ENCODE results near the gene PAX2.

Gene PAX2

GRCh38 chr10:100831742-100832141 lies 86.4 kb downstream of the PAX2 start:
- H3K27ac Mint-ChIP-seq: no peak overlapping the region
- H3K4me3 Mint-ChIP-seq: no peak overlapping the region
- peaks cover 5% of the 10 kb centered on the region for H3K36me3 Mint-ChIP-seq
- DNase-seq (ENCODE audit: low spot score in 2 of 2) (no peak), ATAC-seq (no peak)
- peaks cover 29% of the 10 kb centered on the region for H3K4me1 Mint-ChIP-seq
- no peaks in the 10 kb centered on the region for H3K9me3 Mint-ChIP-seq

- H3K36me3 Mint-ChIP-seq: no peaks in the 10 kb centered on the region
- no peak overlapping the region for H3K27ac Mint-ChIP-seq
Measured at GRCh38 chr10:100835810-100836209, 90.4 kb downstream of the PAX2 start.

GRCh38 chr10:100836891-100837290 lies 91.5 kb downstream of the PAX2 start:
- DNase-seq (ENCODE audit: low spot score in 2 of 2) (no peak), ATAC-seq (no peak)
- no peak overlapping the region for H3K27ac Mint-ChIP-seq
- no peaks in the 10 kb centered on the region for H3K36me3 Mint-ChIP-seq
- H3K9me3 Mint-ChIP-seq: no peaks in the 10 kb centered on the region
- H3K4me3 Mint-ChIP-seq: no peak overlapping the region
- H3K4me1 Mint-ChIP-seq: no peaks in the 10 kb centered on the region

More at GRCh38 chr10:100835810-100836209, 90.4 kb downstream of the PAX2 start:
- ATAC-seq (no peak), DNase-seq (ENCODE audit: low spot score in 2 of 2) (no peak)
- Mint-ChIP-seq H3K9me3 (no peaks in the 10 kb centered on the region), H3K4me3 (no peak overlapping the region), H3K4me1 (peaks cover 1% of the 10 kb centered on the region)

DNA sequence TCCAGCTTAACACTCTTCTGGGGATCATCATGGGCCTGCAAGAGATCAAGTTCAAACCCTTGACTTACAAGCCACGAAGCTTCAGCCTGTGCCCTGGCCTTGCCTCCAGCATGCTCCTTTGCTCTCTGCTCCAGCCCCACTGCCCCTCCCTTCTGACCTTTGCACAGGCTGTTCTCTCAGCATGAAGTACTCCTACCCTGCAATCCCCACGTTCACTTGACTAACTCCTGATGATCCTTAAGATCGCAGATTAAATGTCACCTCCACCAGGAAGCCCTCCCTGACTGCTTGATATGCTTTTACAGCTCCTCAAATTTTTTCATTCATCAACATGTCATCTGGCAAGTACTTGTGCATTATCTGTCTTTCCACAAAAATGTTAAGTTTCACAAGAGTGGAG lies 91.9 kb downstream of the PAX2 start:
- Mint-ChIP-seq H3K9me3 (no peaks in the 10 kb centered on the region), H3K27ac (no peak overlapping the region), H3K4me1 (no peaks in the 10 kb centered on the region), H3K4me3 (no peak overlapping the region), H3K36me3 (no peaks in the 10 kb centered on the region)
- no peak for DNase-seq (ENCODE audit: low spot score in 2 of 2)
- ATAC-seq: no peak

DNA sequence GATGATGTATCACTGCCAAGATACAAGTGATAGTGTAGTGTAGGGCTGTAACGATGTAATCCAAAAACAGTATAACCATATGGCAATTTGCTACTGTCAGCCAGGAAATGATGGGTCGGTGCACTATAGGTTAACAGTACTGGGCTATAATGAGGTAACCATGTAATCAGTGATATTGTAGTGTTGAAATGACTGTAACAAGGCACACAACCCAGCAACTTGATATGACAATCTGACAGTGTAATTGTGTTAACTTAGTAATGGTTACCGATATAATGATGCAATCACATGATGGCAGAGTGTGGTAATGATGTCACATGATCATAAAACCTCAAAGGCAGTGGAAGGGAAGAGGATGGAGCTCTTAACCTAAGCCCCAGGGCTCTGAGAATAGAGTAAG lies 93.6 kb downstream of the PAX2 start:
- peak; percentile 94 for ATAC-seq
- H3K4me1 Mint-ChIP-seq: no peaks in the 10 kb centered on the region
- no peak overlapping the region for H3K27ac Mint-ChIP-seq
- H3K36me3 Mint-ChIP-seq: no peaks in the 10 kb centered on the region
- no peak for DNase-seq (ENCODE audit: low spot score in 2 of 2)
- H3K4me3 Mint-ChIP-seq: no peak overlapping the region
- no peaks in the 10 kb centered on the region for H3K9me3 Mint-ChIP-seq

DNA sequence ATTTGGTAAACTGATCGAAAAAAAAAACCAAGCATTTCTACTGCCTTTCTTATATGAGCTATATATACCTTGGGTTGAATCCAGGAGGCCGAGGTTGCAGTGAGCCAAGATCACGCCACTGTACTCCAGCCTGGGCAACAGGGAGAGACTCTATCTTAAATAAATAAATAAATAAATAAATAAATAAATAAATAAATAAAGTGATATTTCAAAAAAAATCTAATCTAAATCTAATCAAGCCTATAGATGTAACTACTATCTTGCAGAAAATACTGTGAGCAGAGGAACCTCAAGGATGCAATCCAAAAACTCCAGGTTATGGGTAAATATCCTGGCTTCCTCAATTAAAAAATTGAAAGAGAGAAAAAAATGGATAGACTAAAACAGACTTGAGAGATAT lies 96.1 kb downstream of the PAX2 start:
- Mint-ChIP-seq H3K27ac (no peak overlapping the region), H3K4me1 (peaks cover under 1% of the 10 kb centered on the region), H3K36me3 (no peaks in the 10 kb centered on the region), H3K4me3 (no peak overlapping the region), H3K9me3 (no peaks in the 10 kb centered on the region)
- ATAC-seq (no peak), DNase-seq (ENCODE audit: low spot score in 2 of 2) (no peak)

DNA sequence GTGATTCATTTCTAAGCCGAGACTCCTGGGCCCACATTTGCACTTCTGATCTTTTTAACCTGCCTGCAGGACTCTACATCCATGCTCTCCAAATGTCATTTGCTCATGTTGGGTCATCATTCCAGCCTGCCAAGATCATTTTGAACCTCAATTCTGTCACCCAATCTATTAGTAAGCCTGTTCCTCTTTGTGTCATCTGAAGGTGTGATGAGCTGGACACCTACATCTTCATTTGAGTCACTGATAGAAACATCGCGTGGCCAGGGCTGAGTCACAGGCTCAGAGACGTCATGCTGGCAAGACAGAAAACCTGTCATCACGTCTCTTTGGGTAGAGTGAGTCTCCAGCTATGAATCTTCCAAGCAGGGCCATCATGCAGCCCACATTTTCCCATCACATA lies 102.1 kb downstream of the PAX2 start:
- Mint-ChIP-seq H3K4me1 (peaks cover 40% of the 10 kb centered on the region), H3K4me3 (peak overlapping the region; percentile 28), H3K9me3 (no peaks in the 10 kb centered on the region), H3K36me3 (no peaks in the 10 kb centered on the region), H3K27ac (peak overlapping the region; percentile 13)
- DNase-seq (ENCODE audit: low spot score in 2 of 2): peak; percentile 40 to 80
- ATAC-seq: peak; percentile 99

GRCh38 chr10:100848770-100849169 lies 103.4 kb downstream of the PAX2 start:
- Mint-ChIP-seq H3K4me3 (no peak overlapping the region), H3K36me3 (no peaks in the 10 kb centered on the region), H3K9me3 (no peaks in the 10 kb centered on the region), H3K27ac (peak overlapping the region; percentile 33), H3K4me1 (peaks cover 40% of the 10 kb centered on the region)
- DNase-seq (ENCODE audit: low spot score in 2 of 2) (no peak), ATAC-seq (no peak)

DNA sequence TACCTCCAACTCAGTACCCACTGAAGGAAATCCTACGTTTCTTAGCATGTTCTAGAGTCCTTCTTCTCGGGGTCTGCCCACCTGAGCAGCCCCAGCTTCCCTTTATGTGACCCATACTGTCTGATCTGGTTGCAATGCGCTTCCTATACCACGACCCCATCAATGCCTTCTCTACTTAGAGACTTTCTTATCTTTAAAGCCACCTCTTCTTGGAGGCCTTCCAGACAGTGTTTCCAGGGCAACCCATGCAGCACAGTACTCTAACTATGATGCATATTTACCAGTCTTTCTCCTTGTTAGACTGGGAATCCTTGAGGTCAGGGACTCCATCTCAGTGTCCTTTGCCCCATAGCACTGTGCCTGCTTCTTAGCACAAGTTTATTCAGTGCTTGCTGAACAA lies 112.9 kb downstream of the PAX2 start:
- DNase-seq (ENCODE audit: low spot score in 2 of 2) (no peak), ATAC-seq (no peak)
- H3K4me1 Mint-ChIP-seq: no peaks in the 10 kb centered on the region
- no peak overlapping the region for H3K27ac Mint-ChIP-seq
- no peak overlapping the region for H3K4me3 Mint-ChIP-seq
- H3K36me3 Mint-ChIP-seq: no peaks in the 10 kb centered on the region
- H3K9me3 Mint-ChIP-seq: peaks cover 3% of the 10 kb centered on the region

GRCh38 chr10:100858747-100859483 lies 113.5 kb downstream of the PAX2 start:
- Mint-ChIP-seq H3K4me1 (no peaks in the 10 kb centered on the region), H3K9me3 (peaks cover 3% of the 10 kb centered on the region), H3K27ac (no peak overlapping the region), H3K36me3 (no peaks in the 10 kb centered on the region), H3K4me3 (no peak overlapping the region)
- ATAC-seq (no peak), DNase-seq (ENCODE audit: low spot score in 2 of 2) (no peak)

GRCh38 chr10:100859484-100859763 lies 114.0 kb downstream of the PAX2 start:
- no peak overlapping the region for H3K27ac Mint-ChIP-seq
- no peak overlapping the region for H3K4me3 Mint-ChIP-seq
- peaks cover 3% of the 10 kb centered on the region for H3K9me3 Mint-ChIP-seq
- DNase-seq (ENCODE audit: low spot score in 2 of 2) (no peak), ATAC-seq (no peak)
- H3K4me1 Mint-ChIP-seq: no peaks in the 10 kb centered on the region
- H3K36me3 Mint-ChIP-seq: no peaks in the 10 kb centered on the region

DNA sequence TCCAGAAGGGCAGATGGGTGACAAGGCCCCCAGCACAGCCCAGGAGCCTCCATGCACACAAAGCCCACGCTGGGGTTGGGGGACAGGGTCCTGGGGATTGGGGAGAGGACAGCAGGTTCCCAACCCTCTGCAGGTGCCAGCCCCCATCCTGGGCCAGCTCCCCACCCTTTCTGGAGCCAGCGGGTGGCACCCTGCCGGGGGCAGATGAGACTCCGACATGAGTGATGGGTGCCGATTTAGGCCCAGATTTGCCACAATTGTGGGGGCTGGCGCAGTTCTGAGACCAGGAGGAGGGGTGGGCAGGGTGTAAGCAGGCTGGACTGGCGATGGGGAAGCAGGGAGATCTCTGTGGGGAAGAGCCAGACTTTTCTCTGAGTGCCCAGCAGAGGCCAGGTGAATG lies 118.1 kb downstream of the PAX2 start:
- DNase-seq (ENCODE audit: low spot score in 2 of 2): no peak
- Mint-ChIP-seq H3K36me3 (no peaks in the 10 kb centered on the region), H3K4me1 (peaks cover 11% of the 10 kb centered on the region), H3K27ac (no peak overlapping the region), H3K9me3 (no peaks in the 10 kb centered on the region), H3K4me3 (no peak overlapping the region)
- ATAC-seq: no peak

- peaks cover 11% of the 10 kb centered on the region for H3K4me1 Mint-ChIP-seq
- no peak overlapping the region for H3K4me3 Mint-ChIP-seq
- no peak for ATAC-seq
- no peak for DNase-seq (ENCODE audit: low spot score in 2 of 2)
- no peak overlapping the region for H3K27ac Mint-ChIP-seq
- H3K9me3 Mint-ChIP-seq: no peaks in the 10 kb centered on the region
- no peaks in the 10 kb centered on the region for H3K36me3 Mint-ChIP-seq
Measured at GRCh38 chr10:100864036-100864885, 118.9 kb downstream of the PAX2 start.

DNA sequence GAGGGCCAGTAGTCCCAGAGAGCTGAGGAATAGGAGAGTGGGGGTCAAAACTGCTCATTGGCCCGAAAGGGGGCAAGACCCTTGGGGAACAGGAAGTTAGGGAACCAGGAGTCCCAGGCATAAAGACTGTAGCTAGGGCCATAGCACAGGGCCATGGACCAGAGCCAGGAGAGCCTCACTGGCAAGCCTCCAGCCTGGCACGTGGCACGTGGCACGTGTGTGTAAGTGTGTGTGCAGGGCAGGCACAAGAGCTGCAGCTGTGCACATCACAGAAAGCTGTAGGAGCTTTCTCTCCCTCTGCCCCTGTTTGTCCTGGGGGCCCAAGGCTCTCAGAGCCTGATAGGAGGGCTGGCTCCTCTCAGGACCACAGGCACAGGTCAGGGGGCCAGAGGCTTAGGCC lies 119.6 kb downstream of the PAX2 start:
- Mint-ChIP-seq H3K4me1 (peaks cover 11% of the 10 kb centered on the region), H3K9me3 (no peaks in the 10 kb centered on the region), H3K4me3 (no peak overlapping the region), H3K36me3 (no peaks in the 10 kb centered on the region), H3K27ac (no peak overlapping the region)
- DNase-seq (ENCODE audit: low spot score in 2 of 2) (no peak), ATAC-seq (no peak)

- H3K9me3 Mint-ChIP-seq: no peaks in the 10 kb centered on the region
Measured at GRCh38 chr10:100866010-100866409, 120.6 kb downstream of the PAX2 start.

DNA sequence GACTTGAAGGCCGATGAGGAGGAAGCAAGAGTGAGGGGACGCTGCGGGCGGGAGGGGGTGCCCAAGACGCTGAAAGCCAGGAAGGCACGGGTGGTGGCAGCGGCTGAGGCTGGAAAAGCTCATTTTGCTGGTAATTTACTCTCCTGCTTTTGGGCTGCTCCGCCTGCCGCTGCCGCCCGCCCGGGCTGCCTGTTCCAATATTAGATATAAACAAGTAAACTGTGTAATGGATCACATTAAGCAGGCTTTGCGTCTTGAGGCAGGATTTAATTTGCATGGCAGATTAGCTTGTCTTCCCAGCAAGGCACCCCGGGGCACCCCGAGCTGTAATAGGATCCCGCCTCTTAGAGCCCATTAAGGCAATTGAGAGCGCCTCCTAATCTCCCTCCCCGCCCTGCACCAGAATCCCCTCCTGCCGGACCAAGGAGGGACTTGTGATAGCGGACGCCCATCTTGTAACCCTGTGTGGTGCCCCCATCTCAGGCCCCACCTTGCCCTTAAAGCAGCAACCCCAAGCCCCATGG lies 121.3 kb downstream of the PAX2 start:
- Mint-ChIP-seq H3K27ac (no peak overlapping the region), H3K9me3 (no peaks in the 10 kb centered on the region), H3K4me3 (no peak overlapping the region), H3K4me1 (peaks cover 11% of the 10 kb centered on the region), H3K36me3 (no peaks in the 10 kb centered on the region)
- no peak for DNase-seq (ENCODE audit: low spot score in 2 of 2)
- no peak for ATAC-seq

More at GRCh38 chr10:100866010-100866409, 120.6 kb downstream of the PAX2 start:
- DNase-seq (ENCODE audit: low spot score in 2 of 2): no peak
- Mint-ChIP-seq H3K4me1 (peaks cover 11% of the 10 kb centered on the region), H3K36me3 (no peaks in the 10 kb centered on the region), H3K4me3 (no peak overlapping the region), H3K27ac (no peak overlapping the region)
- ATAC-seq: no peak

Data from stimulated activated effector memory CD8-positive, alpha-beta T cell treated with anti-CD3 and anti-CD28 coated beads, Interleukin-12 subunit alpha, Interleukin-12 subunit beta, amount 100 ng/mL, for 72 hours (primary cell).